IPS DF 19.7 (cell line): ENCODE data around the gene CDC42EP5.
A peak's percentile ranks its signal among the peaks of the same experiment; 100 is the strongest.
"Not testable (repeated sequence)": the region's sequence is repeated elsewhere in the genome, so short reads cannot be mapped to it uniquely, and the experiment has no call there.

Experiments used
- DNase-seq: peaks from one replicate; pipeline ENCODE4 v3.0.0-alpha.2; 2013; ENCODE audit warnings: low read depth, low spot score

Gene CDC42EP5

DNA sequence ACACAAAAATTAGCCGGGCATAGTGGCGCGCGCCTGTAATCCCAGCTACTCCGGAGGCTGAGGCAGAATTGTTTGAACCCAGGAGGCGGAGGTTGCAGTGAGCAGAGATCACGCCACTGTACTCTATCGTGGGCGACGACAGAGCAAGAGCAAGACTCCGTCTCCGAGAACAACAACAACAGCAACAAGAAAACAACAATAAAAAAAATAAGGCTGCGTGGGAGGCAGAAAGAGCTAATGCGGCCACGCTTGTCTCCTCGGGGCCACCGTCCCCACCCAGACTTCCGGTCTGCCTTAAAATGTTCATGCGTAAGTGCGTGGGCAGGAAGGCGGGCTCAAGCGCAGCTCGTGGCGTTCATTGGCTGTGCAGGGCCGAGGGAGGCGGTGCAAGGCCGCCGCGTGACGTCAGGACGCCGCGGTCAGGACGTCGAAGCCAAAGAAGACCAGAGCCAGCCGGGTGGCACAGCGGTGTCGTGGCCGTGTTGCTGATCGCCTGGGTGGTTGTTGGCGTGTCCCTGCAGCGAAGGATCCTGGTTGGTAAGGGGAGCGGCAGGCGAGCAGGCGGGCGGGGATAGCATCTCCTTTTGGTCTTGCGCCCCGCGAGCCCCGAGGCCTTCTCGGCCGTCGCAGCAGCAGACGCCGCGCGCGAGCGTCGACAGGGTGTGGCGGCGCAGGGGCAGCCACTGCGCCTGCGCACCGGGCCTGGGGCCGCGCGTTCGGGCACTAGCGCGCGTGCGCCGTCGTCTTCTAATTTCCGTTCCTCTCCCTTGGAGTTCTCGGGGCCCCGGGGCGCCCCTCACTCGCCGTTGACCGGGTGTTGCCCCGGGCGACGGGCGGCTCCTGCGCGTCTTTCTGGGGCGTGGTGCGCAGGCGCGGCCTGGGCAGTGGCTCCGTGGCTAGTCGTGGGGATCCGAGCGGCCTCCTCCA lies 24.1 kb downstream of the CDC42EP5 start, which contains the start of gene LENG8:
TSS of gene LENG8 (plus strand) at position 426 of the 927 bp plus-strand sequence. CDS start 2,146 bp downstream, outside the sequence.
- DNase-seq, result peak; percentile 75

DNA sequence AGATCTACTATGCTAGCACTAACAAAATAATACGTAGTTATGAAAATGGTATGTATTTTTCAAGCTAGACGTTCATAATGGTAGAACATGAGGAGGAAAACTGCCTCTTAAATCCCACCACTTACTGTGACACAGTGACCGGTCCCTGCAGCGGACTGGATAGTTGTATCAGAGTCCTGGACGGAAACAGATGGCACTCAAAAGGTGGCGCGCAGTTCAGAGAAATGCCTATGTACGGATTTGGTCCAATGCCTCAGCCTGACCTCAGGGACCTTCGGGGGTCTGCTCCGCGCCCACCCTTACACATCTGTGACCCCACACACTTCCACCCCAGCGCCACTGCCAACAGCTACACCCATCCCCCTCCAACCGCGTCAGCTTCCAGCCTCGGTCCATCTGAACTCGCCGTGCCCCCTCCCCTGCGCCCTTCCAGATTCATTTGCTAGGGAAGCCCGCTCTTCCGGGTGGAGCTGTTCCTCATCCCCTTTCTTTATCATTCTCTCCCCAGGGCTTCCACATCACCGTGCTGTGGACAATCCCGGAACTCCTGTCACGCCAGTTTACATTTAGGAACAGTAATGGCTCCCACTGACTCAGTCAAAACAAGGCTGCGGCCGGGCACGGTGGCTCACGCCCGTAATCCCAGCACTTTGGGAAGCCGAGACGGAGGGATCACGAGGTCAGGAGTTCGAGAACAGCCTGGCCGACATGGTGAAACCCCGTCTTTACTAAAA lies 24.9 kb downstream of the CDC42EP5 start:
- DNase-seq, result no peak

DNA sequence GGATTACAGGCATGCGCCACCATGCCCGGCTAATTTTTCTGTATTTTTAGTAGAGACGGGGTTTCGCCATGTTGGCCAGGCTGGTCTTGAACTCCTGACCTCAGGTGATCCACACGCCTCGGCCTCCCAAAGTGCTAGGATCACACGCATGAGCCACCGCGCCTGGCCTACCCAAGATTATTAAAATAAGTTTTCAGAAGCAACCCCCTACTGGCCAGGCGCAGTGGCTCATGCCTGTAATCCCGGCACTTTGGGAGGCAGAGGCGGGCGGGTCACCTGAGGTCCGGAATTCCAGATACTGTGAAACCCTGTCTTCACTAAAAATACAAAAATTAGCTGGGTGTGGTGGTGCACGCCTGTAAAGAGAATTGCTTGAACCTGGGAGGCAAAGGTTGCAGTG lies 26.7 kb downstream of the CDC42EP5 start:
- not testable (repeated sequence) for DNase-seq

DNA sequence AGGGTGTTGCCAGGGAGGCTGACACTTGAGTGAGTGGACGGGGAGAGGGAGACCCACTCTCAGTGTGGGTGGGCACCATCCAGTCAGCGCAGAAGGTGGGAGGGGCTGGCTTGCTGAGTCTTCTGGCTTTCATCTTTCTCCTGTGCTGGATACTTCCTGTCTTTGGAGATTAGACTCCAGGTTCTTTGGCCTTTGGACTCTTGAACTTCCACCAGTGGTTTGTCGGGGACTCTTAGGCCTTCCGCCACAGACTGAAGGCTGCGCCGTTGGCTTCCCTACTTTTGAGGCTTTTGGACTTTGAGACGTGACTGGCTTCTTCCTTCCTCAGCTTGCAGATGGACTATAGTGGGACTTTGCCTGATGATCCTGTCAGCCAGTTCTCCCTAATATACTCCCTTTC lies 28.4 kb downstream of the CDC42EP5 start:
- DNase-seq, result no peak

DNA sequence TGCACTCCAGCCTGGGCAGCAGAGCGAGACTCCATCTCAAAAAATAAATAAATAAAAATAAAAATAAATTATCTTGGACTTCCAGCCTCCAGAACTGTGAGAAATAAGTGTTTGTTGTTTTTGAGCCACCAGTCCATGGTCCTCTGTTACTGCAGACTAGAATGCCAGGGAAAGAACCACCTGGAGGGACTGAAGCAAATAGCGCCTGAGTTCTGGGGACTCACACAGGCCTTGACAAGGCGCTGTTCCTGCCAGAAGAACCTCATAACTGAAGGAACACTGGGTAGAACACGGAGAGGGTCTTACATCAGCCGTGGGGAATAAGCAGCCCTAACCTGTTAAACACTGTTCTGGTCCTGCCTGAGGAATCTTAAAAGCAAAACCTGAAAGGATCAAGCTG lies 32.5 kb downstream of the CDC42EP5 start:
- no peak for DNase-seq

DNA sequence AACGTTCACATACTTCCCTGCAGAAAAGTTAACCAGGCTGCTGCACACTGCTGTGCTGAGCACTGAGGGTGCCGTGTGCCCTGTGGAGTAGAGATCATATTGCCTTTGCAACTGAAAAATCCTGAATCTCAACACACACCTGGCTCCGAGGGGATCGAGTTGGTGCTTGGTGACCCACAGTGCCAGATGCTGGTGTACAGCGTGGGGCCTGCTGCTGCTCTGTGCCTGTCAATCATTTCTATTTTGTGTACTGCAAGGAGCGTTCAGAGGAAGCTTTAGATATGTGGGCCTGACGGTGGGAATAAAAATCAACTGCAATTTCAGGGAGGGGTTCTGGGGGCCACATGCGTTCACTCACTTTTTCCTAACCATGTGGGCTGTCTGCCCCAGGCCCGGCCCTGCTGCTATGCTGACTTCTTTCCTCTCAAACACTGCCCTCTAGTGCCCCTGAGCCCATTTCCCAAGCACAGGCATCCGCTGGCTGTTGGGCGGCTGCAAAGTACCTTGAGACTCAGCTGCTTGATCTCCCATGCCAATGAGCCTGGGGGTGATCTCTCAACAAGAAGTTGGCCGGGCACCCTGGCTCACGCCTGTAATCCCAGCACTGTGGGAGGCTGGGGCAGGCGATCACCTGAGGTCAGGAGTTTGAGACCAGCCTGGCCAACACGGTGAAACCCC lies 33.8 kb downstream of the CDC42EP5 start:
- no peak for DNase-seq

DNA sequence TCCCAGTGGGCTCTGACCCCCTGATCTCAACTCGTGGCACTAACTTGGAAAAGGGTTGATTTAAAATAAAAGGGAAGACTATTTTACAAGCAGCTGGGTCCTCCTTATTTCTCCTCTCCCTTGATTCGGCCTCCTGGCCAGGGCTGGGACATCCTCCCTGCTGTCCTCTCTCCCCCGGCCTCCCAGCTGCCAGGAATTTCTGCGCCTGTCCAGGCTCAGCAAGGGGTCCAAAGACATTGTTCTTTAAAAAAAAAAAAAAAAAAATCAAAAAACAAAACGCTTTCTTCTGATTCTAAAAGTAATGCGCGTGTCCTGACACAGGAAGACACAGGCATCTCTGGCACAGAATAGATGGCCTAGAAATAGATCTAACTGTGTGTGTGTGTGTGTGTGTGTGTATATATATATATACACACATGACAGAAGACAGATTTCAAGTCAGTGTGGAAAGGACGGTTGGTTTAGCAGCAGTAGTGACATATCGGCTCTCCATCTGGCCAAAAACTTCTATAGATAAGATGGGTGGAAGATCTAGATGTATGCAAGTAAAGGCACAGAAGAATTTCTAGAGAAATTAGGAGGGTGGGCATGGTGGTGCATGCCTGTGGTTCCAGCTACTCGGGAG lies 36.4 kb downstream of the CDC42EP5 start:
- DNase-seq, result no peak

DNA sequence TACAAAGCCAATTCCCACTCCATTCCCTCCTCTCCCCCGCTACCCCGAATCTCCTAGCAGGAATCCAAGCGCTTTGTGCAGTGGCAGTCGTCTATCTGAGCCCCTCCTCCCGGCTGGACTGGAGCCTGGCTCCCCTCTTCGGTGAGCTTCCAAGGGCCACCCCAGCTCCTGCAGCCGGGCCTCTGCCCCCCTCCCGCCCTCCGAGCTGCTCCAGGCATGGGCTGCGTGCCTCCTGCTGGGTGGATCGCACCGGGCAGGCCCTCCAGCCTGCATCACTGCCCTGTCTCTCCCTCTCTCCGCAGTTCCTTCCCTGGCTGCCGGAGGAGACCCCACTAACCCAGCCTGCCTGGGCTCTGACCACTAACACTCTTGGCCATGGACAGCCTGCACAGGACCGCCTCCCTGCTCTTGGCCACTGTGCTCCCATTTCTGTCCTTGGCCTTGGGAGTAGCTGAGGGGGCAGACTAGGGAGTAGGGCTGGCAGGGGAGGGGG lies 37.0 kb downstream of the CDC42EP5 start:
- DNase-seq, result no peak

DNA sequence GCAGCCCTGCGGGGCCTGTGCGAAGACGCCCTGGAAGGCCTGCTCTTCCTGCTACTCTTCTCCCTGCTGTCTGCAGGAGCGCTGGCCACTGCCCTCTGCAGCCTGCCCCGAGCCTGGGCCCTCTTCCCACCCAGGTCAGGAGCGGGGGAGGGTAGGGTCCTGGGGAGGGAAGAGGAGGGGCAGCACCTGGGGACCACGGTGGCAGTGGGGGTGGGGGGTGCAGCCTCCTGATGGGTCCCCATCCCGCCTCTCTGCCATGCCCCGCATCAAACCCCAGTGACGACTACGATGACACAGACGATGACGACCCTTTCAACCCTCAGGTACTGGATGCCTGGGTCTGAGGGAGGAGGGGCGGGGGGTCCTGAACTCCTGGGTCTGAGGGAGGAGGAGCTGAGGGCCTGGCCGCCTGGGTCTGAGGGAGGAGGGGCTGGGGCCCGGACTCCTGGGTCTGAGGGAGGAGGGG lies 37.5 kb downstream of the CDC42EP5 start:
- no peak for DNase-seq

DNA sequence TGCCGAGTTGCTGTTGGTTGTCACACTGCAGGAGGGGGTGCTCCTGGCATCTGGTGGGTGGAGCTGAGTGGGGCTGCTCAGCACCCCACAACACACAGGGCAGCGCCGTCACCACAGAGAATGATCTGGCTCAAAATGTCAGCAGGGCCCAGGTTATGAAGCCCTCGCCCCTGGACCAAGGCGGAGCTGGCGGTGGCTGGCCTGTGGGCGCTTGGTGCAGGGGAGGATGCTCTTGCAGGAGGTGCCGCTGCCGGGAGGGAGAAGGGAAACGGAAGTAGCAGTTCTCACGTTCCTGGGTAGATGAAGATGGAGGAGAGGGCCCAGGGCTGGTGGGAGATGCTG lies 38.3 kb downstream of the CDC42EP5 start:
- DNase-seq, result no peak

DNA sequence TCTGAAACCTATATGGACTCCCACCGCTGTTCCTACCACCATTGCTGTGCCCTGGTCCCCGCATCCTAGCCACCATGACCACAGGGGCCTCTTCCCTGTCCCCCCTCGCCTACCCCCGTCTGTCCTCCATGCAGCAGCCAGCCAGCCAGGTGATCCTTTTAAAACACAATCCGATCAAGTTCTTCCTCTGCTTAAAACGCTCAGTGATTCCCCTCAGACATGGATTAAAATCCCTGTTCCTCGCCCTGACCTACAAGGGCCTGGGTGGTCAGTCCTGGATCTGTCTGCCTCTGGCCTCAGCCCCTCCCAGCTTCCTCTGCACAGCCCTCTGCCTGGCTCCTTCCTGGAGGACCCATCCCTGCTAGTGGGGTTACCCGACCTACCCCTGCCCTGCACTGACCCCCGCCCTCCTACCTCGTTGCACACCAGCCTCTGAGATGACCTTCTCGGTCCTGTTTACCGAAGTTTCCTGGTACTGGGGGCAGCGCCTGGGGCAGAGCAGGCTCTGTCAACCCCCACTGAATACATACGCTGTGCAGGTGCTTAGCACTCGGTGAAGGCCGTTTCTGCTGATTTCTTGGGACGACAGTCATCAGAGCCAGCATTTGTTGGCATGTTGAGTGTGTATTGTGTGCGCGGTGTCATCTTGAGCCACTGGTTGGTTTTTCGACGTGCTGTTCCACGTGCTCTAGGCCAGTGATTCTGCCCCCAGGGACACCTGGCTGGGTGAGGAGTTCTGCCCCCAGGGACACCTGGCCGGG lies 38.8 kb downstream of the CDC42EP5 start:
- DNase-seq, result no peak

DNA sequence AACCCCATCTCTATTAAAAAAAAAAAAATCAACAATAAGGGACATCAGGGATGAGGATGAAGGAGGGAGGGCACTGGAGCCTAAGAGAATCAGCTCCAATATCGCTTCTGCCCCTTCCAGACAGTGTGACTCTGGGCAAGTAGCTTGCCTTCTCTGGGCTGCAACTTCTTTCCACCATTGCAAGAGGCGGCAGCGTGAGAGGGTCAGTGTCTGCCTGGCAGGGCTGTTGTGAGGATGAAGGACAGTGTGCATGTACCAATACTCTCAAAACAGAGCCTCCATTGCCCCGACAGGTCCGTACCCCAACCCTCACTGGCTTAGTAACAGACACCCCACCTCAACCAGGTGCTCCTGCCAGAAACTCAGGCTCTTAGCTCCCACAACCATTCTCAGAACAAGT lies 39.4 kb downstream of the CDC42EP5 start:
- no peak for DNase-seq

DNA sequence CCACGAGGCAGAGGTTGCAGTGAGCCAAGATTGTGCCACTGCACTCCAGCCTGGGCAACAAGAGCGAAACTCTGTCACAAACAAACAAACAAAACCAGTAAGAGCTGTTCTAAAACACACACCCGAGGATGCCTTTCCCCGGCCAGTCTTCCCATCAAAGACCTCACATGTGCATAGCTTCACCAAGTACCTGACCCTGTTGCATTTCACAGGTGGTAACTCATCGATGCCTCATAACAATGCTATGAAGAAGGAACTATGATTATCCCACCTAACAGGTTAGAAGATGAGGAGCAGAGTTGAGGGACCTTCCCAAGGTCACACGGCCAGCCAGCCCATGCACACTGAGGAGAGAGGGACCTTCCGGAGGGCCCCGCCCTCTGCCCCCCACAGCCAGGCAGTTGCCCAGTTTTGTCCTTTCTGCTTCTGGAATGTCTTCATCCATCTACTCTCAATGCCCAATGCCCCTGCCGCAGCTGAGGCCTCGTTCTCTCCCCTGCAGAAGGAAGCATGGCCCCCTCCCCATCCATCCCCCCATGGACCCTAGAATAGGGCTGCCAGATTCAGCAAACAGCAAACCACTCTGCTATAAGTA lies 40.9 kb downstream of the CDC42EP5 start:
- no peak for DNase-seq

DNA sequence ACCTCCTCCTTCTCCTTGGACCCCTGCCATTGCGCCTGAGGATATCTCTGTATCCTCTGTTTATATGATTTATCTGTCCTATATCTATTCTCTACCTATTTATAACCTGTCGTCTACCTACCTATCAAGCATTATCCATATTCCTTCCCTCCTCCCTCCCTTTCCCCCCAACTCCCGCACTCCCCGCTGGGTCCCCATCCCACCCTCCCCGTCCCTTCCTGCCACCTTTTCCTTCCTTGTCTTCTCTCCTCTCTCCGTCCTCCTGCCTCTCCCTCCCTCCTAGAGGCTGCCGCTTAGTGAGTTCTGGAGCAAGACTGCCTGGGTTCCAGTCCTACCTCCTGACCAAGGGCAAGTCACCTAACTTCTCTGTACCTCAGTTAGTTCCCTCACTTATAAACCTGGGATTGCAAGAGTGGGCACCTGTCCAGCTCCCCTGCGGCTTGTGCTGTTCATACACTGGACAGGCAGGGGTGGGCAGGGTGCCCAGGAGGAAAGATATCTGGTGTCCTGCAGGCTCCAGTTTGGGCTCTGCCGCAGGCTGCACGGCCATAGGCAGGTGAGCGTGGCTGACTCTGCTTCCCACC lies 41.7 kb downstream of the CDC42EP5 start:
- no peak for DNase-seq

DNA sequence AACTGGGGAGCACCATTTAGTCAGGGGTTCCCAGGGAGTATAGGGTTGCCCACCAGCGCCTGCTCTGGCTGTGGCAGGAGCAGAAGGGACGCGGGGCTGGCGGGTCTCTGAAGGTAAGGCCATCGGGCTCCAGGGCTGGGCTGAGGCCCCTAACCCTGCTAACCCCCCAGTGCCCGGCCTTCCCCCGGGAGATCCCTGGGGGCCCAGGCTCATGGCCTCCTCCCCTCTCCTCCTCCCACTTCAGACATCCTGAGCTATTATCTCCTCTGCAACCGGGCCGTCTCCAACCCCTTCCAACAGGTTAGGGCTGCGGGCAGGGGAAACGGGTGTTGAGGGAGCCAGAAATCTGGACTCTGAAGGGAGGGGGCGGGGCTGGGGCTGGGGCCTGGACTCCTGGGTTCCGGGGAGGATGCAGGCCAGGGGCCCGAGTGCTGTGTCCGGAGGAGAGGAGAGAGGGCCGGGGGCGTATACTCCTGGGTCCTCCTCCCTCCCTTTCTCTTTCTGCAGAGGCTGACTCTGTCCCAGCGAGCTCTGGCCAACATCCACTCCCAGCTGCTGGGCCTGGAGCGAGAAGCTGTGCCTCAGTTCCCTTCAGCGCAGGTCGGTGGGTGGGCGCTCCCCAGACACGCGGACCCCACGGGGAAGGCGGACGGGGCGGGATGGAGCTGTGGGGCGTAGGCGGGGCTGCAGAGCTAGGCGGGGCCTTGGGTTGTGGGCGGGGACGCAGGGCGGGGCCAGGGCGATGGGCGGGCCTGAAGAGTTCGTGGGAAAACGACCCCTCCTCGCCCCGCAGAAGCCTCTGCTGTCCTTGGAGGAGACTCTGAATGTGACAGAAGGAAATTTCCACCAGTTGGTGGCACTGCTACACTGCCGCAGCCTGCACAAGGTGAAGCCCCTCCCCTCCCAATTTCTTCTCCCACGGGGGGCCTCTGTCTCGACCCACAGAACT lies 42.5 kb downstream of the CDC42EP5 start:
- DNase-seq, result no peak

DNA sequence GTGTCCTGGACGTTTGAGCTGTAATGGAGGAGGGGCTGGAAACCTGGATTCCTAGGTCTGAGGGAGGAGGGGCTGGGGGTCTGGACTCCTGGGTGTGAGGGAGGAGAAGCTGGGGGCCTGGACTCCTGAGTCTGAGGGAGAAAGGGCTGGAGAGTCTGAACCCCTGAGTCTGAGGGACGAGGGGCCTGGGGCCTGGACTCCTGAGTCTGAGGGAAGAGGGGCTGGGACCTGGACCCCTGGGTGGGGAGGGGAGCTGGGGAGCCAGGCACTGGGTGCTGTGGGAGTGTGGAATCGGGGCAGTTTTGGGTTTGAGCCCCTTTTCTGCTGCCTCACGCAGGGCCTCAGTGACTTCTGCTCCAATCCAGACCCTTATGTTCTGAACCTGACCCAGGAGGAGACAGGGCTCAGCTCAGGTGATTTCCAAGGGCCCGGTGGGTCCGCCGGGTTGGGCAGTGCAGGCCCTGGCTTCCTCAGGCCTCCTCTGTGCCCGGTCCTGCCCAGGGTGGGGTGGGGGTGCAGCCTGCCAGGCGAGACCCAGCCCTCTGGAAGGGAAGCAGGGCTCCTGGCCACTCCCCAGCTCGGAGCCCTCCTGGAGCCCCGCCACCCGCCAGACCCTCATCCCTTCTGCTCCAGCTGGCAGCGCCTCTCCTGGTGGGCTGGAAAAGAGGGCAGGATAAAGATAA lies 43.4 kb downstream of the CDC42EP5 start:
- DNase-seq, result no peak

DNA sequence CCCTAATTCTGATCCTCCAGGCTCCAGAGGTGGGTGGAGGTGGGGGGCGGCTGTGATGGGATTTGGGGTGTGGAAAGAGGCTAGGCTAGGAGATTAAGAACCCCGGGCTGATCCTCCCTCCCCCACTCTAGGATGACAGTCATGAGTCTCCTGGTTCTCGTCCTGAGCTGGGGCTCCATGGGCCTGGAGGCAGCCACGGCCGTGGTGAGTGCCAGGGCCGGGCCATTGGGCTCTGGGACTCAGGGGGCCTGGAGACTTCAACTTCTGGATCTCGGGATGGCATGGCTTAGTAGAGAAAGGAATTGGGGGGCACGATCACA lies 44.0 kb downstream of the CDC42EP5 start:
- no peak for DNase-seq
